ENCODE results near the gene PPP2R3C. TPM values are rescaled to one million over a fixed set of nuclear protein-coding genes. Genes with fewer than 3 reads are reported as not detected.

The PPP2R3C gene
- total and polyA plus RNA-seq, 2 of the 13 experiments (the other 11 are each of a cell fraction or from before 2014, with no cell fraction given) = 63.4 to 102 TPM

GRCh38 chr14:35078082-35078481 lies 43.7 kb downstream of the PPP2R3C start (continued):
- 0 out of 2 replicates have a peak, but pooled peaks have one; percentile 18 for TF ChIP-seq RAD21 (CRISPR knock-in tag; IDR thresholded peaks at IDR 0.05)
- no peak for TF ChIP-seq NONO (IDR thresholded peaks at IDR 0.05)
- TF ChIP-seq NONO (CRISPR knock-in tag; conservative IDR thresholded peaks at IDR 0.05) = no peak
- TF ChIP-seq TBL1XR1 (IDR thresholded peaks at IDR 0.05; ENCODE audit: borderline replicate concordance, low read length, partially characterized antibody) = peak; percentile 55
- TF ChIP-seq FOXK2 (IDR thresholded peaks at IDR 0.05) = no peak
- 0 out of 2 replicates have a peak, but pooled peaks have one; percentile 64 for TF ChIP-seq ZNF761 (CRISPR knock-in tag; conservative IDR thresholded peaks at IDR 0.05)
- TF ChIP-seq MTA1 (CRISPR knock-in tag; IDR thresholded peaks at IDR 0.05; ENCODE audit: borderline replicate concordance) = no peak
- TF ChIP-seq, protein P1, sequence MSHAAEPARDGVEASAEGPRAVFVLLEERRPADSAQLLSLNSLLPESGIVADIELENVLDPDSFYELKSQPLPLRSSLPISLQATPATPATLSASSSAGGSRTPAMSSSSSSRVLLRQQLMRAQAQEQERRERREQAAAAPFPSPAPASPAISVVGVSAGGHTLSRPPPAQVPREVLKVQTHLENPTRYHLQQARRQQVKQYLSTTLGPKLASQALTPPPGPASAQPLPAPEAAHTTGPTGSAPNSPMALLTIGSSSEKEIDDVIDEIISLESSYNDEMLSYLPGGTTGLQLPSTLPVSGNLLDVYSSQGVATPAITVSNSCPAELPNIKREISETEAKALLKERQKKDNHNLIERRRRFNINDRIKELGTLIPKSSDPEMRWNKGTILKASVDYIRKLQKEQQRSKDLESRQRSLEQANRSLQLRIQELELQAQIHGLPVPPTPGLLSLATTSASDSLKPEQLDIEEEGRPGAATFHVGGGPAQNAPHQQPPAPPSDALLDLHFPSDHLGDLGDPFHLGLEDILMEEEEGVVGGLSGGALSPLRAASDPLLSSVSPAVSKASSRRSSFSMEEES (CRISPR knock-in tag; IDR thresholded peaks at IDR 0.05) = no peak
- TF ChIP-seq HDAC2 (CRISPR knock-in tag; IDR thresholded peaks at IDR 0.05) = peak; percentile 45; the same call in 1 of the 2 replicates
- no peak for TF ChIP-seq RBM22 (optimal IDR thresholded peaks at IDR 0.05; ENCODE audit: low read length)
- peak; percentile 98 for TF ChIP-seq ZBTB39 (CRISPR knock-in tag; IDR thresholded peaks at IDR 0.05)
- TF ChIP-seq ZNF512 (CRISPR knock-in tag; IDR thresholded peaks at IDR 0.05) = no peak
- peak; percentile 69; the same call in 1 of the 2 replicates for TF ChIP-seq REPIN1 (CRISPR knock-in tag; IDR thresholded peaks at IDR 0.05; ENCODE audit: borderline replicate concordance, low read depth)
- no peak for TF ChIP-seq HOXA7 (CRISPR knock-in tag; IDR thresholded peaks at IDR 0.05)
- TF ChIP-seq THAP11 (CRISPR knock-in tag; IDR thresholded peaks at IDR 0.05) = 0 out of 2 replicates have a peak, but pooled peaks have one; percentile 26
- TF ChIP-seq MED1 (CRISPR knock-in tag; IDR thresholded peaks at IDR 0.05) = peak; percentile 56
- TF ChIP-seq, protein P2, sequence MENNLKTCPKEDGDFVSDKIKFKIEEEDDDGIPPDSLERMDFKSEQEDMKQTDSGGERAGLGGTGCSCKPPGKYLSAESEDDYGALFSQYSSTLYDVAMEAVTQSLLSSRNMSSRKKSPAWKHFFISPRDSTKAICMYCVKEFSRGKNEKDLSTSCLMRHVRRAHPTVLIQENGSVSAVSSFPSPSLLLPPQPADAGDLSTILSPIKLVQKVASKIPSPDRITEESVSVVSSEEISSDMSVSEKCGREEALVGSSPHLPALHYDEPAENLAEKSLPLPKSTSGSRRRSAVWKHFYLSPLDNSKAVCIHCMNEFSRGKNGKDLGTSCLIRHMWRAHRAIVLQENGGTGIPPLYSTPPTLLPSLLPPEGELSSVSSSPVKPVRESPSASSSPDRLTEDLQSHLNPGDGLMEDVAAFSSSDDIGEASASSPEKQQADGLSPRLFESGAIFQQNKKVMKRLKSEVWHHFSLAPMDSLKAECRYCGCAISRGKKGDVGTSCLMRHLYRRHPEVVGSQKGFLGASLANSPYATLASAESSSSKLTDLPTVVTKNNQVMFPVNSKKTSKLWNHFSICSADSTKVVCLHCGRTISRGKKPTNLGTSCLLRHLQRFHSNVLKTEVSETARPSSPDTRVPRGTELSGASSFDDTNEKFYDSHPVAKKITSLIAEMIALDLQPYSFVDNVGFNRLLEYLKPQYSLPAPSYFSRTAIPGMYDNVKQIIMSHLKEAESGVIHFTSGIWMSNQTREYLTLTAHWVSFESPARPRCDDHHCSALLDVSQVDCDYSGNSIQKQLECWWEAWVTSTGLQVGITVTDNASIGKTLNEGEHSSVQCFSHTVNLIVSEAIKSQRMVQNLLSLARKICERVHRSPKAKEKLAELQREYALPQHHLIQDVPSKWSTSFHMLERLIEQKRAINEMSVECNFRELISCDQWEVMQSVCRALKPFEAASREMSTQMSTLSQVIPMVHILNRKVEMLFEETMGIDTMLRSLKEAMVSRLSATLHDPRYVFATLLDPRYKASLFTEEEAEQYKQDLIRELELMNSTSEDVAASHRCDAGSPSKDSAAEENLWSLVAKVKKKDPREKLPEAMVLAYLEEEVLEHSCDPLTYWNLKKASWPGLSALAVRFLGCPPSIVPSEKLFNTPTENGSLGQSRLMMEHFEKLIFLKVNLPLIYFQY (CRISPR knock-in tag; IDR thresholded peaks at IDR 0.05; ENCODE audit: borderline replicate concordance) = peak; percentile 50; the same call in 1 of the 2 replicates
- no peak for TF ChIP-seq LCORL (IDR thresholded peaks at IDR 0.05)
- TF ChIP-seq LCORL (CRISPR knock-in tag; IDR thresholded peaks at IDR 0.05) = peak; percentile 62; the same call in 1 of the 2 replicates
- TF ChIP-seq NCOR1 (IDR thresholded peaks at IDR 0.05; ENCODE audit: borderline replicate concordance, low read length) = peak; percentile 59; the same call in 1 of the 2 replicates
